Loucy (cell line): ENCODE data around the gene ZFYVE27.

Experiments
- CTCF ChIP-seq: fragments of 200-600 bp; sonication (generic); conservative IDR thresholded peaks from 2 replicates; pipeline ENCODE4 v1.5.1; 2014; ENCODE audit warnings: mild to moderate bottlenecking, antibody characterized with exemption, low read length
- EZH2phosphoT487 ChIP-seq: fragments of 200-600 bp; IDR thresholded peaks from 2 replicates; pipeline ENCODE4 v1.6.1; 2018; ENCODE audit warnings: antibody characterized with exemption, mild to moderate bottlenecking, moderate library complexity, borderline replicate concordance

- TF ChIP-seq CTCF, result no peak
- no peak for TF ChIP-seq EZH2phosphoT487
These were observed 890 bp downstream of the ZFYVE27 start for GRCh38 chr10:97737770-97738265.
